T-helper 1 cell treated with Interleukin-12 subunit alpha and Interleukin-12 subunit beta and Interleukin-4 antibody, amounts not matched to agents 30 μg/mL and 1 μg/mL, for 36 hours (primary cell): Measurements from ENCODE around the gene TRPC4AP.
A peak's percentile ranks its signal among the peaks of the same experiment; 100 is the strongest.
"Not testable (repeated sequence)": the region's sequence is repeated elsewhere in the genome, so short reads cannot be mapped to it uniquely, and the experiment has no call there.

Experiments
- H3K27ac Mint-ChIP-seq: one replicate; pipeline ENCODE4 v1.8.0; 2021; ENCODE audit warnings: mild to moderate bottlenecking, mixed read lengths
- H3K27me3 Mint-ChIP-seq: one replicate; pipeline ENCODE4 v1.8.0; 2021; ENCODE audit warnings: low read depth, mixed read lengths
- H3K36me3 Mint-ChIP-seq: one replicate; pipeline ENCODE4 v1.8.0; 2021; ENCODE audit warnings: low read depth, mixed read lengths
- H3K4me1 Mint-ChIP-seq: one replicate; pipeline ENCODE4 v1.8.0; 2021; ENCODE audit warnings: low read depth, mixed read lengths
- H3K4me3 Mint-ChIP-seq: one replicate; pipeline ENCODE4 v1.8.0; 2021; ENCODE audit warnings: mild to moderate bottlenecking, moderate library complexity, mixed read lengths
- H3K9me3 Mint-ChIP-seq: one replicate; pipeline ENCODE4 v1.8.0; 2021; ENCODE audit warnings: mixed read lengths

The TRPC4AP gene

DNA sequence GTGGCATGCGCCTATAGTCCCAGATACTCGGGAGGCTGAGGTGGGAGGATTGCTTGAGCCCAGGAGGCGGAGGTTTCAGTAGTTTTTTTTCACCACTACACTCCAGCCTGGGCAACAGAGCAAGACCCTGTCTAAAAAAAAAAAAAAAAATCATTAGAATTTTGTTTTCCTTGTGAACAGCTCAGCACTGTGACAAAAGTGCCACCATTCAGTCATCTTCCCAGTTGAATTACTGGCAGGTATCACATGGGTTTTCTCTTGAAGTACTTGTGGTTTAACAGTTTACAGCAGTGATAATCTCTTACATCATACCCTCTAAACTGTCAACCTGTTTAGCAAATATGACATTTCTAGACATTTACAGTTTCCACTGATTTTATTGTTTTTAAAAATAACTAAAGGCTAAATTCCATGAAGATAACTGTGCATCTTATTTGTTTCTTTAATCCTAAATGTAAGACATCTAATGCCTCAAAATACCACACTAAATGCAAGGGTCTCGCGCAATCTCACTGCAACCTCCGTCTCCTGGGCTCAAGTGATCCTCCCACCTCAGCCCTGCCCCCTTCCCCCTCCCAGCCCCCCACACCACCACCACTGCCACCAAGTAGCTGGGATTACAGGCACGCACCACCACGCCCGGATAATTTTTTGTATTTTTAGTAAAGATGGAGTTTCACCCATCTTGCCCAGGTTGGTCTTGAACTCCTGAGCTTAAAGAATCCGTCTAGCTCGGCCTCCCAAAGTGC, 7.0 kb downstream of the TRPC4AP start:
- Mint-ChIP-seq H3K9me3 (no peaks in the 10 kb centered on the region), H3K27me3 (no peaks in the 10 kb centered on the region), H3K4me1 (peaks cover 39% of the 10 kb centered on the region), H3K36me3 (peaks cover 20% of the 10 kb centered on the region), H3K27ac (peak overlapping the region; percentile 76), H3K4me3 (no peak overlapping the region)

- peaks cover 39% of the 10 kb centered on the region for H3K4me1 Mint-ChIP-seq
- no peaks in the 10 kb centered on the region for H3K9me3 Mint-ChIP-seq
- H3K27ac Mint-ChIP-seq, result peak overlapping the region; percentile 76
- no peak overlapping the region for H3K4me3 Mint-ChIP-seq
- peaks cover 18% of the 10 kb centered on the region for H3K36me3 Mint-ChIP-seq
- no peaks in the 10 kb centered on the region for H3K27me3 Mint-ChIP-seq
Measured at GRCh38 chr20:35084998-35085397, 7.6 kb downstream of the TRPC4AP start.

GRCh38 chr20:35080348-35080642, 12.3 kb downstream of the TRPC4AP start:
- H3K9me3 Mint-ChIP-seq, H3K27ac Mint-ChIP-seq, H3K4me3 Mint-ChIP-seq, H3K27me3 Mint-ChIP-seq: not testable (repeated sequence)
- Mint-ChIP-seq H3K4me1 (peaks cover 32% of the 10 kb centered on the region), H3K36me3 (peaks cover 37% of the 10 kb centered on the region)

- H3K36me3 Mint-ChIP-seq, result peaks cover 39% of the 10 kb centered on the region
- H3K27me3 Mint-ChIP-seq, result no peaks in the 10 kb centered on the region
- peak overlapping the region; percentile 16 for H3K4me3 Mint-ChIP-seq
- H3K27ac Mint-ChIP-seq, result peak overlapping the region; percentile 68
- peaks cover 27% of the 10 kb centered on the region for H3K4me1 Mint-ChIP-seq
- peaks cover 5% of the 10 kb centered on the region for H3K9me3 Mint-ChIP-seq
Measured at GRCh38 chr20:35079472-35080347, 12.9 kb downstream of the TRPC4AP start.

GRCh38 chr20:35077872-35078271, 14.7 kb downstream of the TRPC4AP start:
- no peaks in the 10 kb centered on the region for H3K27me3 Mint-ChIP-seq
- peaks cover 51% of the 10 kb centered on the region for H3K36me3 Mint-ChIP-seq
- H3K27ac Mint-ChIP-seq, result no peak overlapping the region
- peaks cover 15% of the 10 kb centered on the region for H3K9me3 Mint-ChIP-seq
- H3K4me1 Mint-ChIP-seq, result peaks cover 24% of the 10 kb centered on the region
- no peak overlapping the region for H3K4me3 Mint-ChIP-seq

GRCh38 chr20:35077341-35077740, 15.3 kb downstream of the TRPC4AP start:
- Mint-ChIP-seq H3K27ac (no peak overlapping the region), H3K36me3 (peaks cover 54% of the 10 kb centered on the region), H3K27me3 (no peaks in the 10 kb centered on the region), H3K9me3 (peaks cover 16% of the 10 kb centered on the region), H3K4me3 (no peak overlapping the region), H3K4me1 (peaks cover 23% of the 10 kb centered on the region)

- peaks cover 62% of the 10 kb centered on the region for H3K36me3 Mint-ChIP-seq
- peaks cover 20% of the 10 kb centered on the region for H3K9me3 Mint-ChIP-seq
- peaks cover 19% of the 10 kb centered on the region for H3K4me1 Mint-ChIP-seq
- not testable (repeated sequence) for H3K27me3 Mint-ChIP-seq, H3K27ac Mint-ChIP-seq, H3K4me3 Mint-ChIP-seq
Measured at GRCh38 chr20:35071436-35072153, 21.0 kb downstream of the TRPC4AP start.

GRCh38 chr20:35066194-35066593, 26.4 kb downstream of the TRPC4AP start:
- no peaks in the 10 kb centered on the region for H3K27me3 Mint-ChIP-seq

DNA sequence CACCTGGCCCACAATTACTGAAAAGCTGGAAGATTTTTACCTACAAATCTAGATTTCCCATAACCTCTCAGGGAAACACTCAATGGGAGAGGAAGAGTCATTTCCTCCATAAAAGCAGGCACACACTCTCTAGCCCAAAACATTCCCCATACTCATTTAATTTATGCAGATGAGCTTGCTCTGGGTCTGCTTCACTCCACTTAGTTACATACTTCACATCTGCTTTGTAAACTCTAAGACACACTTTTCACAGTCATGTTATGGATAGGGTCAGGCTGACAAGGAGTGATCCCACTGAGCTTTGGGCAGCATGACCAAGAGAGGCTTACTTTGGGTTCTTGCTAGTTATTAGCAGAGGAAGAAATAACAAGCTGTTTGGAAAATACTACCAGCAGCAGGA, 27.4 kb downstream of the TRPC4AP start:
- Mint-ChIP-seq H3K36me3 (peaks cover 42% of the 10 kb centered on the region), H3K4me1 (peaks cover 39% of the 10 kb centered on the region), H3K9me3 (no peaks in the 10 kb centered on the region), H3K27ac (no peak overlapping the region), H3K4me3 (no peak overlapping the region), H3K27me3 (no peaks in the 10 kb centered on the region)

More at GRCh38 chr20:35066194-35066593, 26.4 kb downstream of the TRPC4AP start:
- H3K27ac Mint-ChIP-seq, result no peak overlapping the region
- peaks cover 41% of the 10 kb centered on the region for H3K36me3 Mint-ChIP-seq
- peaks cover 44% of the 10 kb centered on the region for H3K4me1 Mint-ChIP-seq
- H3K9me3 Mint-ChIP-seq, result no peaks in the 10 kb centered on the region
- H3K4me3 Mint-ChIP-seq, result no peak overlapping the region

DNA sequence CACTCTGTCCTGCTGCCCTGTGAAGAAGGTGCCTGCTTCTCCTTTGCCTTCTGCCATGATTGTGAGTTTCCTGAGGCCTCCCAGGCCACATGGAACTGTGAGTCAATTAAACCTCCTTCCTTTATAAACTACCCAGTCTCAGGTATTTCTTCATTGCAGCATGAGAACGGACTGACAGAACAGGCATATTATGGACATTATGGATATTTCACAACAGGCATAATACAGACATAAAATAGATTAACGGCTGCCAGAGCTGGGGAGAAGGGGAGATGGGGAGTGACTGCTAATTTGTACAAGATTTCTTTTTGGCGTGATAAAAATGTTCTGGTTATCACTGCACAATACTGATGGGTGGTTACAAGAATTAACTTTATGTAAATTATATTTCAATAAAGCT, 29.4 kb downstream of the TRPC4AP start:
- no peak overlapping the region for H3K4me3 Mint-ChIP-seq
- H3K9me3 Mint-ChIP-seq, result no peaks in the 10 kb centered on the region
- H3K4me1 Mint-ChIP-seq, result peaks cover 44% of the 10 kb centered on the region
- H3K27ac Mint-ChIP-seq, result peak overlapping the region; percentile 38
- no peaks in the 10 kb centered on the region for H3K27me3 Mint-ChIP-seq
- H3K36me3 Mint-ChIP-seq, result peaks cover 48% of the 10 kb centered on the region

DNA sequence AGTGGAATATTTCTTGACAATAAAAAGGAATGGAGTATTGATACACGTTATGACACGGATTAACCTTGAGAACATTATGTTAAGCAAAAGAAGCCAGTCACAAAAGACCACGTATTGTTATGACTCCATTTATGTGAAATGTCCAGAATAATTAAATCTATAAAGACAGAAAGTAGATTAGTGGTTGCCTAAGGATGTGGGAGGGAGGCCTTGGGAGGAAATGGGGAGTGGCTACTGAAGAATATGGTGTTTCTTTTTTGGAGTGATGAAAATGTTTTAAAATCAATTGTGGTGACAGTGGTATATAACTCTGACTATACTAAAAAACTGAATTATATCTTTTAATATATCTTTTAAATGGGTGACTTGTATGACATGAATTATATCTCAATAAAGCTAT, 30.1 kb downstream of the TRPC4AP start:
- Mint-ChIP-seq H3K36me3 (peaks cover 52% of the 10 kb centered on the region), H3K9me3 (no peaks in the 10 kb centered on the region), H3K27ac (no peak overlapping the region), H3K4me3 (no peak overlapping the region), H3K4me1 (peaks cover 44% of the 10 kb centered on the region), H3K27me3 (no peaks in the 10 kb centered on the region)

GRCh38 chr20:35060168-35060567, 32.4 kb downstream of the TRPC4AP start:
- no peaks in the 10 kb centered on the region for H3K27me3 Mint-ChIP-seq
- H3K27ac Mint-ChIP-seq, result no peak overlapping the region
- no peaks in the 10 kb centered on the region for H3K9me3 Mint-ChIP-seq
- no peak overlapping the region for H3K4me3 Mint-ChIP-seq
- peaks cover 53% of the 10 kb centered on the region for H3K36me3 Mint-ChIP-seq
- peaks cover 48% of the 10 kb centered on the region for H3K4me1 Mint-ChIP-seq

DNA sequence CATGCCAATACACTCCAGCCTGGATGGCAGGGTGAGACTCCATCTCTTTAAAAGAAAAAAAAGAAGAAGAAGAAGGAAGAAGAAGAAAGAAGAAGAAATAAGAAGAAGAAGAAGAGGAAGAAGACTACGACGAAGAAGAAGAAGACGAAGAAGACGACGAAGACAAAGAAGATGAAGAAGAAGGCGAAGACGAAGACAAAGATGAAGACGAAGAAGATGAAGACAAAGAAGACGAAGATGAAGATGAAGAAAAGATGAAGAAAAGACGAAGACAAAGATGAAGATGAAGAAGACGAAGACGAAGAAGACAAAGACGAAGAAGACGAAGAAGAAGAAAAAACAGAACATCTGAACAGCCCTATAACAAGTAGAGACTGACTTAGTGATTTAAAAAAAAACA, 33.0 kb downstream of the TRPC4AP start:
- Mint-ChIP-seq H3K36me3 (peaks cover 54% of the 10 kb centered on the region), H3K9me3 (no peaks in the 10 kb centered on the region), H3K4me1 (peaks cover 49% of the 10 kb centered on the region)

DNA sequence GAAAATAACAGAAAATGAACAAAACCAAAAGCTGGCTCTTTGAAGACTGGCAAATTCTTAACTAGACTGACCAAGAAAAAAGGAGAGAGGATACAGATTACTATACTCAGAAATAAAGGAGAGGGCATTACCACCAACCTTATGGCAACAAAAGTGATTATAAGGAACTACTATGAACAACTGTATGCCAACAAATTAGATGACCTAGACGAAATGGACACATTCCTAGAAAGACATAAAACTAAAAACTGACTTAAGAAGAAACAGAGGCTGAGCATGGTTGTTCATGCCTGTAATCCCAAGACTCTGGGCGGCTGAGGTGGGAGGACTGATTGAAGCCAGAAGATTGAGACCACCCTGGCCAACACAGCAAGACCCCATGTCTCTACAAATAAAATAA, 33.5 kb downstream of the TRPC4AP start:
- Mint-ChIP-seq H3K4me1 (peaks cover 49% of the 10 kb centered on the region), H3K27ac (no peak overlapping the region), H3K36me3 (peaks cover 54% of the 10 kb centered on the region)

More for the DNA sequence above, 33.0 kb downstream of the TRPC4AP start:
- no peak overlapping the region for H3K27ac Mint-ChIP-seq
- no peak overlapping the region for H3K4me3 Mint-ChIP-seq
- H3K27me3 Mint-ChIP-seq, result no peaks in the 10 kb centered on the region

More for the DNA sequence above, 33.5 kb downstream of the TRPC4AP start:
- no peaks in the 10 kb centered on the region for H3K9me3 Mint-ChIP-seq
- no peaks in the 10 kb centered on the region for H3K27me3 Mint-ChIP-seq
- no peak overlapping the region for H3K4me3 Mint-ChIP-seq
